Suppressor macrophage treated with lipopolysaccharide for 4 hours (primary cell): ENCODE data around the gene BCL2L1.
"Not testable (repeated sequence)": the region's sequence is repeated elsewhere in the genome, so short reads cannot be mapped to it uniquely, and the experiment has no call there.

Experiments used
- DNase-seq: peaks from one replicate; pipeline ENCODE4 v3.0.0-alpha.2; 2020

BCL2L1 gene

DNA sequence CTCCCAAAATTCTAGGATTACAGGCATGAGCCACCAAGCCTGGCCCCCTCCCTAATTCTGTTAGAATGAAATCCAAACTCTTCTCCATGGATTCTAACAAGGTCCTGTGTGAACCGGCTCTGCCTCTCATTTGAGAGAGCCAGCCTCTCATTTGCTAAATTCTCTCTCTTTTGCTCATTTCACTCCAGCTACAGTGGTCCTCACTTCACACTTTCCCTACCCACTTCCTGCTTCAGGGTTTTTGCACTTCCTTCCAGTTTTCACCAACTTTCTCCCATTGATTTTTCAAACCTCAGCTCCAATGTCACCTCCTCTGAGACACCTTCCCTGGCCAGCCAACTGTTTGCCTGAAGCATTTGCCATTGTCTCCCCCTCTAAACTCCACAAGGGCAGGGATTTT lies 79.8 kb downstream of the BCL2L1 start:
- DNase-seq = no peak

DNA sequence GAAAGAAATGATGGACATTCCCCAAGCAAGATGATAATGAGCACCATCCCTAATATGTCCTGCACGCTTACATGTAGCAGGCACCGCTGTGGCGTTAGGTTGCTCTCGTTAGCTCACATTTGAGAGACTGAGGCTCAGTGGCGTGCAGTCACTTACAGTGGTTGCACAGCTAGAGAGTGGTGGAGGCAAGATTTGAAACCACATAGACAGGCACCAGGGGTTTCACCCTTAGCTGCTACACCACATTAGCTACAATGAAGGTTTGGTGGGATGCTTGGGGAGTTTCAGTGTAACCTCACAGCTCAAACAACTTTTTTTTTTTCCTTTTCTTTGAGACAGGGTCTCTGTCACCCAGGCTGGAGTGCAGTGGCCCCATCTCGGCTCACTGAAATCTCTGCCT lies 81.3 kb downstream of the BCL2L1 start:
- DNase-seq = no peak

DNA sequence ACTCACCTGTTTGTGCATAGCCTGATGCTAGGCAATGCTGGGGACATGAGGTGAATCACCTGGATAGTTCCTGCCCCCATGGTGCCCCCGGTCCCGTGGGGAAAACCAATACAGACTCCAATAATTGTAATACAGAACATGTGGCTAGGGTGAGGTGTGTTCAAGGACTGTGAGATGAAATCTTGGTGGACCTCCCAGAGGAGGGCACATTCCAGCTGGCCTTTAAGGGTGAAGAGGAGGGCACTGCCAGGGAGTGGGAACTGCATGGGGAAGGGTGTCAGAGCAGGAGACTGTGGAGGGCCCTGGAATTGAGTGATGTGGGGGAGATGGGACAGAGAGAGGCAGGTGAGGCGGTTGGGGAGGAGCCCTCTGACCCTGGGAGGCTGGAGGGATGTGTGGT lies 82.4 kb downstream of the BCL2L1 start:
- DNase-seq = no peak

DNA sequence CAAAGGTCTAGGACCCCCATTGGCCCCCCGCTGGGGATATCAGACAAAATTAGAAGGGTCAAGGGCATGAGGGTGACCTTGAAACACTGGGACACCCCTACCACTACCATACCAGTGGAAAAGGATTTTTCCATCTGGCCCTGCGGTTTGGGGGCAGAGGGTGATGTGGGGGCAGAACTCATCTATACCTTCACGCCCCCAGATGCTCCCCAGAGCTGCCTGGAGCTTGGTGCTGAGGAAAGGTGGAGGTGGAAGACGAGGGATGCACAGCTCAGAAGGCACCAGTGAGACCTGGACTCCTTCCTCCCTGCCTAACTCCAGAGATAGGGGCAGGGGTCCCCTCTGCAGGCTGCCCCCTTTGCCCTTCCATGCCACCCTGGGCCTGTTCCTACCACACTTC lies 83.9 kb downstream of the BCL2L1 start:
- DNase-seq = no peak

DNA sequence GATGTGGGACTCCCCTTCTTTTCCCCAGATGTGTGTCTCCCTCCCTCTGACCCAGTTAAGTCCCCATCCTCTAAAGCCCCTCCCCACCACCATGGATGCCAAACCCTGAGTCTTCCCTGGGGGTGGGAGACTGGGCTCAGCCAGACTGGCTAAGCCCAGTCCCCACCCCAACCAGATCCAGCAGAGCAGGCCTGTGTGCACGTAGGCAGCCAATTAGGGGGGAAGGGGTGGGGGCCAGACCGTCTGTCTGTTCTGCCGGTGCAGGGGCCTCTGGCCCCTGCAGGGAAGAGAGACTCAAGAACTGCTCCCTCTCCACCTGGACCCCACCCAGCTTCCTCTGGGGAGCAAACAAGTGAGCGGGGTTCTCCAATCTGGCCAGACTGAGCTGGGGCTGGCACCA lies 84.4 kb downstream of the BCL2L1 start:
- DNase-seq = no peak

DNA sequence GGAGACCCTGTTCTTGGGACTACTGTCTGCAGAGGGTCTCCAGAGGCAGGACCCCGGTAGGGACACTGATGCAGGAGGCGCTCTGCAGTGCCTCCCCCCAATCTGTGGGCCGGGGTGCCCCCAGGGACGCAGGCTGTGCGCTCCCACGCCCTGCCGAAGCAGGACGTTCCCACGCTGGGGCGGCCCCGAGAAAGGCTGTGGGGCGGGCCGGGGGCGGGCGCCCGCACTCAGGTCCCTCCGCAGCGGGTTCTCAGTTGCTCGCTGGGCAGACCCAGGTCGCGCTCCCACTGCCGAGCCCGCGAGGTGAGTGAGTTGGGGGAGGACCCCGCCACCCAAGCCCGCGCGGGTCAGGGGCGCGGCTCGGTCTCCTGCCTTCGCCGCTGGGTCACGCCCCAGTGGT lies 85.0 kb downstream of the BCL2L1 start, which contains the start of gene COX4I2:
Gene COX4I2 (plus strand): TSS at position 253 of the 400 bp plus-strand sequence. CDS start 1,106 bp downstream, outside the sequence.
- DNase-seq = no peak

DNA sequence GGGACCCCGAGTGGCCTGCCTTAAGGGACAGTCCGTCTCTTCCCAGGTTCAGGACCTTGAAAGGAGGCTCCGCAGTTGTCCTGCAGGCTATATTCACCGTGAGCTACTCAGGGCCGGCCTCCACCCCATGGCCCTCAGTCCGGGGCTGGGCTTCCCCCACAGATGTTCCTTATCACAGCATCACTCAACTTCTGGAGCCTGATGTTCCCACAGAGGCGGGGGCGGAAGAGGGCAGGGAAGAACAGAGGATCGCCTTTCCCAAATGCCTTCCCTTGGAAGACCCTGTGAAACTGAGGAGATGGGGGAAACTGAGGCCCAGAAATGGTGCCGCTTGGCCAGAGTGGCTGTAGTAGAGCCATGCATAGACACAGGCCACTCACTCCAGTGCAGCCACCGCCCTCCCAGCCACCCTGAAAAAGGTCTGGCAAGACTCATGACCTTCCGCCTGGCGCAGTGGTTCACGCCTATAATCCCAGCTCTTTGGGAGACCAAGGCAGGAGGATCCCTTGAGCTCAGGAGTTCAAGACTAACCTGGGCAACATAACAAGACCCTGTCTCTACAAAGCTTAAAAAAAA lies 89.2 kb downstream of the BCL2L1 start:
- DNase-seq = no peak

DNA sequence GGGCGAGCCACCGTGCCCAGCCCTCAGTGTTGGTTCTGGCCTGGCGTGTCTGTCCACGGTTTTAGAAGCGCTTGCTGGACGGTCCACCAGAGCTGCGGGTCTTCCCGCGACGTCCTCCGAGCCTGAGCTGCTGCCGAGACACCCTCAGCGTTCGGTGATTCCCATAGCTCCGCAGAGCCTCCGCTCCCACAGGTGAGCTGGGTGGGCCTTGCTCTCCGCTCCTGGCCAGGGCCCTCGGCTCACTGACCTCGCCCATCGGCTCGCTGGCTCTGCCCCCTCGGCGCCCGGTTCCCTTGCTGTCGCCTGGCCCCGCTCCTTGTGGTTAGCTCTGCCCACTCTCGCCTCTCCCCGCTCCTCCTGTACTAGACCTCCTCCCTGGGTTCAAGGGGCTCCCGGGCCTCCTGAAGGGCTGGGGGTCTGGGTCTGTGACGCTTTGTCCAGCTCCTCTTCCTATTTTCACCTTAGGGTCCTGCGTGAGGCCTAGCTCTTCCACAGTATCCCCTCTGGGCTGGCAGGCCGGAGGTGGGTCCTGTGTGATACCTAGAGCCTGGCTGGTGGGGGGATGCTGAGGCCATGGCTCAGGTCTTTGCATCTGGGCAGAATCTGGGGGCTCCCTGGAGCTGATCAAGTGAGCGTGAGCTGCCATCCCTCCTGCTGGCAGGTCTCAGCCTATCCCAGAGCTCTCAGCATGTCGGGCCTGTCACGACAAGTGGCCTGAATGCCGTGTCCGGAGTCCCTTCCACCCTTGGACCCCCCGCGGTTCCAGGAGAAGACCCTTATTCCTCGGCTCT lies 89.9 kb downstream of the BCL2L1 start:
- DNase-seq = no peak

DNA sequence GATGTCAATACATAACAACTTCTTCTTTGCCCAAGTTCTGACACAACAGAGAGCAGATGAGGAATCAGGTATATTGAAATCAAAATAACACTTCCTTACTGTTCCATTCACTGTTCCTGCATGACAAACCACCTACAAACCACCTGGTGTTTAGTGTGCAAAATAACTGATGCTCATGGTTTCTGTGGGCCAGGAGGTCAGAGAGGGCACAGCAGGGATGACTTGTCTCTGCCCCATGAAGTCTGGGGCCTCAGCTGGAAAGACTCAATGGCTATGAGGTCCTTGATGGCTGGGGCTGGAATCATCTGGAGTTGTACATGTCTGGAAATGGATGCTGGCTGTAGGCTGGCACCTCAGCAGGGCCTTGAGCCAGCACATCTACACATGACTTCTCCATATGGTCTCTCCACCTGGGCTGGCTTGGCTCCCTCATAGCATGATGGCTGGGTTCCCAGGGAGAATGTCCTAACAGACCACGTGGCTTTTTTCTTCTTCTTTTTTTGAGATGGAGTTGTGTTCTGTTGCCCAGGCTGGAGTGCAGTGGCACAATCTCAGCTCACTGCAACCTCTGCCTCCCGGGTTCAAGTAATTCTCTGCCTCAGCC lies 92.4 kb downstream of the BCL2L1 start:
- no peak for DNase-seq

DNA sequence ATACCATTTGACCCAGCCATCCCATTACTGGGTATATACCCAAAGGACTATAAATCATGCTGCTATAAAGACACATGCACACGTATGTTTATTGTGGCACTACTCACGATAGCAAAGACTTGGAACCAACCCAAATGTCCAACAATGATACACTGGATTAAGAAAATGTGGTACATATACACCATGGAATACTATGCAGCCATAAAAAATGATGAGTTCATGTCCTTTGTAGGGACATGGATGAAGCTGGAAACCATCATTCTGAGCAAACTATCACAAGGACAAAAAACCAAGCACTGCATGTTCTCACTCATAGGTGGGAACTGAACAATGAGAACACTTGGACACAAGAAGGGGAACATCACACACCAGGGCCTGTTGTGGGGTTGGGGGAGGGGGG lies 94.6 kb downstream of the BCL2L1 start:
- DNase-seq = not testable (repeated sequence)

DNA sequence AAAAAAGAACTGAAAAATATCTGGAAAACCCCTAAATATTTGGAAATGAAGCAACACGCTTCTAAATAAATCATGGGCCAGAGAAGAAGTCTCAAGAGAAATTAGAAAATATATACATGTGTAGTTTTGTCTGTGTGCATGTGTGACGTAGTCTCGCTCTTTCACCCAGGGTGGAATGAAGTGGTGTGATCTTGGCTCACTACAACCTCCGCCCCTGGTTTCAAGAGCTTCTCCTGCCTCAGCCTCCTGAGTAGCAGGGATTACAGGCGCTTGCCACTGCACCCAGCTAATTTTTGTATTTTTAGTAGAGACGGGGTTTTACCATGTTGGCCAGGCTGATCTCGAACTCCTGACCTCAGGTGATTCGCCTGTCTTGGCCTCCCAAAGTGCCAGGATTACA lies 96.1 kb downstream of the BCL2L1 start:
- DNase-seq = not testable (repeated sequence)

DNA sequence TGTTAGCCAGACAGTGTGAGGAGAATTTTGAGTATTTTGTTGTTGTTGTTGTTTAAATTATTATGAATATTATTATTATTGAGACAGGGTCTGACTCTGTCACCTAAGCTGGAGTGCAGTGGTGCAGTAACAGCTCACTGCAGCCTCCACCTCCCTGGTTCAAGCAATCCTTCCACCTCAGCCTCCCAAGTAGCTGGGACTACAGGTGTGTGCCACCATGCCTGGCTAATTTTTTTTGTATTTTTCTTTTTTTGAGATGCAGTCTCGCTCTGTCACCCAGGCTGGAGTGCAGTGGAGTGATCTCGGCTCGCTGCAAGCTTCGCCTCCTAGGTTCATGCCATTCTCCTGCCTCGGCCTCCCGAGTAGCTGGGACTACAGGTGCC lies 99.6 kb downstream of the BCL2L1 start:
- not testable (repeated sequence) for DNase-seq

DNA sequence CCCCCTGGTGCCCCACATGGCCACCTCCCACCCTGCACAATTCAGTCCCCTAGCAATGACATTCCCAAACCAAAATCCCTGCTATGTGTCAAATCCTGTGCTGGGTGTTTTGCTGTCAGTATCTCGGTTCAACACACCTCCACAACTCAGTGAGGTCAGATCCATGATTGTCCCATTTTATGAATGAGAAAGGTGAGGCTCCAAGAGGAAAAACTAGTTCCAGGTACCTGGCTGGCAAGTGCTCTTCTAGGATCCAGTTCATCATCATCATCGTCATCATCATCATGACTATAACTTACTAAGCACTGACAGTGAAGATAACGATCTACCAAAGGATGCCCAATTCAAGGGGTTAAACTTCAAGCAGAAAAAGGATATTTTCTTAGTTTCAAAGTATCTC lies 102.4 kb downstream of the BCL2L1 start:
- no peak for DNase-seq

DNA sequence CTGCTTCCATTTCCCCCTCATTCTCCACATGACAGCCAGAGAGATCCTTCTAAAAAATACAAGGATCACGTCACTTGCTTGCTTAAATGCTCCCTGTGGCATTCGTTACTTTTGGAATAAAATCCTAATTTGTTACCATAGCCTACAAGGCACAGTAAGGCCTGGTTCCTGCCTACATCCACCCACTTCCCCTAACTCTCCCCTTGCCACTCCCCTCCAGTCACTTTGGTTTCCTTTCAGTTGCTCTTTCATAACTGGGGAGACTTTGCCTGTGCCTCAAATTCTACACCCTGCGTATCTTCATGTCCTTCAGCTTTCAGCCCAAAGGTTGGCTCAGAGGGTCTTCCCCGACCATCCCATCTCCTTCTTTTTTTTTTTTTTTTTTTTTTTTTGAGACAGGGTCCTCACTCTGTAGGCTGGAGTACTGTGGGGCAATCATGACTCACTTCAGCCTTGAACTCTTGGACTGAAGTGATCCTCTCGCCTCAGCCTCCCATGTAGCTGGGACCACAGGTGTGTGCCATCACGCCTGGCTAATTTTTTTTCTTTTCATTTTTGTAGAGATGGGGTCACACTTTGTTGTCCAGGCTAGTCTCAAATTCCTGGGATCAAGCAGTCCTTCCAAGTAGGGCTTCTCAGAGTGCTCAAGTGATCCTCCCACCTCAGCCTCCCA lies 105.1 kb downstream of the BCL2L1 start:
- DNase-seq = peak; percentile 78

DNA sequence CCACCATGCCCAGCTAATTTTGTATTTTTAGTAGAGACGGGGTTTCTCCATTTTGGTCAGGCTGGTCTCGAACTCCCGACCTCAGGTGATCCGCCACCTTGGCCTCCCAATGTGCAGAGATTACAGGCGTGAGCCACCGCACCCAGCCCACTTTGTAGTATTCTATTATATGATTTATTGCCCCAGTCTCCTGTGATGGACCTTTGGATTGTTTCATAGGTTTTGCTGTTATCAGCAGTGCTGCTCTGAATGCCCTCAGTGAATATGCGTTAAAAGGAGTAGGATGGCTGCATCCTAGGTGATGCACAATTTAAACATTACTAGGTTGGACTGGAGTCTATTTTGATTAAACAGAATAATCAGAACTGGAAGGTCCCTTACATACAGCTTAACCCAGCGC lies 107.3 kb downstream of the BCL2L1 start:
- no peak for DNase-seq
